D721Med (cell line): ENCODE measurements around the gene SP4.

Experiments
- DNase-seq: peaks from one replicate; pipeline ENCODE4 v3.0.0; 2011; ENCODE audit warnings: low spot score; ENCODE audit not compliant: insufficient read length
- FAIRE-seq: peaks from 2 replicates; lab custom pipeline; 2011; peaks lifted over from hg19 to GRCh38; lab: Jason Lieb, UNC
- TF ChIP-seq, protein P1 (sequence below): IDR thresholded peaks from 2 replicates; pipeline ENCODE4 v1.5.1; 2012; ENCODE audit warnings: mild to moderate bottlenecking, control low read depth; ENCODE audit not compliant: insufficient read depth; ENCODE audit errors: missing control alignments

SP4 gene

GRCh38 chr7:21412410-21412851 is 15.5 kb upstream of the SP4 start:
- TF ChIP-seq, protein P1, sequence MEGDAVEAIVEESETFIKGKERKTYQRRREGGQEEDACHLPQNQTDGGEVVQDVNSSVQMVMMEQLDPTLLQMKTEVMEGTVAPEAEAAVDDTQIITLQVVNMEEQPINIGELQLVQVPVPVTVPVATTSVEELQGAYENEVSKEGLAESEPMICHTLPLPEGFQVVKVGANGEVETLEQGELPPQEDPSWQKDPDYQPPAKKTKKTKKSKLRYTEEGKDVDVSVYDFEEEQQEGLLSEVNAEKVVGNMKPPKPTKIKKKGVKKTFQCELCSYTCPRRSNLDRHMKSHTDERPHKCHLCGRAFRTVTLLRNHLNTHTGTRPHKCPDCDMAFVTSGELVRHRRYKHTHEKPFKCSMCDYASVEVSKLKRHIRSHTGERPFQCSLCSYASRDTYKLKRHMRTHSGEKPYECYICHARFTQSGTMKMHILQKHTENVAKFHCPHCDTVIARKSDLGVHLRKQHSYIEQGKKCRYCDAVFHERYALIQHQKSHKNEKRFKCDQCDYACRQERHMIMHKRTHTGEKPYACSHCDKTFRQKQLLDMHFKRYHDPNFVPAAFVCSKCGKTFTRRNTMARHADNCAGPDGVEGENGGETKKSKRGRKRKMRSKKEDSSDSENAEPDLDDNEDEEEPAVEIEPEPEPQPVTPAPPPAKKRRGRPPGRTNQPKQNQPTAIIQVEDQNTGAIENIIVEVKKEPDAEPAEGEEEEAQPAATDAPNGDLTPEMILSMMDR = no peak
- DNase-seq (no peak), FAIRE-seq (no peak)

GRCh38 chr7:21412957-21413356 is 14.9 kb upstream of the SP4 start:
- FAIRE-seq = no peak
- DNase-seq = no peak
- TF ChIP-seq, protein P1 = no peak

DNA sequence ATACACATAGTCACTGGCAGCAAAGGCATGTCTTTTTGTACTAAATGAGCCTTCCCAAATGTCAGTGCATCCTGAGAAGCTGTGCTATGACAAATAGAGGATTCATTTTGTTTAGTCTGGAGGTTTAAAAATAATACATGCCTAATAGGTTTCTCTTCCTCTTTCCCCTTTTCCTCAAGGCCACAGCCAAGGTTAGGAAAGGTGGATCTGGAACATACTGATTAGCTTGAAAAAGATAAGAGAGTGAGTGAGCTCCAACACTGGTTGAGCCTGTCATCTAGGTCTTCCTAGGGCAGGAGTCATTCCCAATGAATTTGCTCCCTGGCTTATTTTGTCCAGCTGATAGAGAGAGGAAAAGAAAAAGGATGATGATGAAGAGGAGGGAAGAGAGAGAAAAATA is 14.4 kb upstream of the SP4 start:
- TF ChIP-seq, protein P1 = no peak
- FAIRE-seq (no peak), DNase-seq (no peak)

GRCh38 chr7:21414795-21415393 is 13.0 kb upstream of the SP4 start:
- DNase-seq (no peak), FAIRE-seq (no peak)
- TF ChIP-seq, protein P1 = no peak

- TF ChIP-seq, protein P1 = no peak
- DNase-seq (no peak), FAIRE-seq (no peak)
These were observed 10.2 kb upstream of the SP4 start for GRCh38 chr7:21417647-21418046.

- DNase-seq = no peak
- TF ChIP-seq, protein P1 = no peak
- FAIRE-seq = no peak
These were observed 5.1 kb upstream of the SP4 start for GRCh38 chr7:21422751-21423150.

DNA sequence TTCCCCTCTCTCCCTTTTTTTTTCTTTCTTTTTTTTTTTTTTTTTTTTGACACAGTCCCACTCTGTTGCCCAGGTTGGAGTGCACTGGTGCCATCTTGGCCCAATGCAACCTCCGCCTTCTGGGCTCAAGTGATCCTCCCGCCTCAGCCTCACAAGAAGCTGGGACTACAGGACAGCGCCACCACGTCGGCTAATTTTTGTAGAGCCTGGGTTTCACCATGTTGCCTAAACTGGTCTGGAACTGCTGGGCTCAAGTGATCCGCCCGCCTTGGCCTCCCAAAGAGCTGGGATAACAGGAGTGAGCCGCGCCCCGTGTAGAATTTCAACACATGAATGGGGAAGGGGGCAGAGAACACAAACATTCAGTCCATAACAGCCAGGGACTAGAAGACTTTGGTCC is 2.6 kb upstream of the SP4 start:
- DNase-seq (no peak), FAIRE-seq (no peak)
- TF ChIP-seq, protein P1 = no peak
